GM23248 (cell line): ENCODE measurements around the gene SEC14L5. TPM values are rescaled to one million over a fixed set of nuclear protein-coding genes. Genes with fewer than 3 reads are reported as not detected.

Experiments
- DNase-seq: peaks from one replicate; pipeline ENCODE4 v3.0.0-alpha.2; 2015
- H2AFZ ChIP-seq: fragments of 200-600 bp; sonication (generic); 2 replicates; pipeline ENCODE4 v1.6.1; 2016; ENCODE audit warnings: antibody characterized with exemption
- H3F3A ChIP-seq: fragments of 200-600 bp; sonication (generic); 2 replicates; pipeline ENCODE4 v1.6.1; 2016; ENCODE audit warnings: mild to moderate bottlenecking, antibody characterized with exemption, mixed run types; ENCODE audit not compliant: insufficient read depth
- H3K27ac ChIP-seq: fragments of 200-600 bp; sonication (generic); 2 replicates; pipeline ENCODE4 v1.5.1; 2016; ENCODE audit warnings: mild to moderate bottlenecking
- H3K27me3 ChIP-seq: fragments of 200-600 bp; sonication (generic); replicated peaks from 2 replicates; pipeline ENCODE4 v1.6.1; 2016; ENCODE audit warnings: mild to moderate bottlenecking; ENCODE audit not compliant: insufficient read depth
- H3K36me3 ChIP-seq: fragments of 200-600 bp; sonication (generic); 2 replicates; pipeline ENCODE4 v1.6.1; 2016; ENCODE audit warnings: low read depth, mild to moderate bottlenecking
- H3K4me1 ChIP-seq: fragments of 200-600 bp; sonication (generic); 2 replicates; pipeline ENCODE4 v1.6.1; 2016; ENCODE audit warnings: mild to moderate bottlenecking; ENCODE audit not compliant: insufficient read depth
- H3K4me2 ChIP-seq: fragments of 200-600 bp; sonication (generic); one replicate; pipeline ENCODE4 v1.6.1; 2016; ENCODE audit warnings: mild to moderate bottlenecking; ENCODE audit not compliant: unreplicated experiment
- H3K4me3 ChIP-seq: fragments of 200-600 bp; sonication (generic); 2 replicates; pipeline ENCODE4 v1.5.1; 2016; ENCODE audit warnings: mild to moderate bottlenecking
- H3K79me2 ChIP-seq: fragments of 200-600 bp; sonication (generic); 2 replicates; pipeline ENCODE4 v1.6.1; 2016; ENCODE audit warnings: mild to moderate bottlenecking; ENCODE audit not compliant: insufficient read depth
- H3K9ac ChIP-seq: fragments of 200-600 bp; sonication (generic); 2 replicates; pipeline ENCODE4 v1.6.1; 2016; ENCODE audit warnings: mild to moderate bottlenecking
- H3K9me2 ChIP-seq: fragments of 200-600 bp; sonication (generic); 2 replicates; pipeline ENCODE4 v1.6.1; 2016; ENCODE audit warnings: mixed run types, mild to moderate bottlenecking, moderate library complexity; ENCODE audit not compliant: insufficient read depth
- H3K9me3 ChIP-seq: fragments of 200-600 bp; sonication (generic); one replicate; pipeline ENCODE4 v1.6.1; 2017; ENCODE audit warnings: low read depth
- H4K20me1 ChIP-seq: fragments of 200-600 bp; sonication (generic); 2 replicates; pipeline ENCODE4 v1.6.0; 2016; ENCODE audit not compliant: insufficient read depth
- EZH2 ChIP-seq: fragments of 200-600 bp; sonication (generic); IDR thresholded peaks from 2 replicates; pipeline ENCODE4 v1.6.1; 2018; ENCODE audit warnings: antibody characterized with exemption, mild to moderate bottlenecking; ENCODE audit not compliant: insufficient read depth, poor library complexity, severe bottlenecking
- EZH2phosphoT487 ChIP-seq: fragments of 200-600 bp; sonication (generic); IDR thresholded peaks from 2 replicates; pipeline ENCODE4 v1.6.1; 2018; ENCODE audit warnings: antibody characterized with exemption, moderate library complexity, mild to moderate bottlenecking, low read depth; ENCODE audit not compliant: insufficient read depth
- WGBS, 2 experiments: methylation state at CpG; one replicate each; pipeline ENCODE4 v1.1.6; 2015 to 2017; ENCODE audit warnings: low lambda C conversion rate in 2 of 2, low coverage in 1 of 2; ENCODE audit errors: missing lambda C conversion rate in 2 of 2; 5-methylcytosine and 5-hydroxymethylcytosine counted together
- in situ Hi-C: fragments of 300-500 bp; cut with MboI; formaldehyde crosslinking; loops from 2 replicates; pipeline ENCODE4 v1.15.0; 2020
- polyA plus RNA-seq: library from polyadenylated mRNA; unstranded; fragments of >200 nt; fragmentation: Nextera tagmentation; extraction: Ambion mirVana; gene quantifications from 2 replicates; pipeline ENCODE4 v1.2.1, GENCODE V29; 2016
- total RNA-seq: library from RNA; depleted of rRNA; stranded (reverse); fragments of >200 nt; shearing (Covaris generic); gene quantifications from 2 replicates; pipeline ENCODE4 v1.2.3, GENCODE V29; 2014

The SEC14L5 gene
- total and polyA plus RNA-seq, 2 experiments from 2014 or later: not detected

DNA sequence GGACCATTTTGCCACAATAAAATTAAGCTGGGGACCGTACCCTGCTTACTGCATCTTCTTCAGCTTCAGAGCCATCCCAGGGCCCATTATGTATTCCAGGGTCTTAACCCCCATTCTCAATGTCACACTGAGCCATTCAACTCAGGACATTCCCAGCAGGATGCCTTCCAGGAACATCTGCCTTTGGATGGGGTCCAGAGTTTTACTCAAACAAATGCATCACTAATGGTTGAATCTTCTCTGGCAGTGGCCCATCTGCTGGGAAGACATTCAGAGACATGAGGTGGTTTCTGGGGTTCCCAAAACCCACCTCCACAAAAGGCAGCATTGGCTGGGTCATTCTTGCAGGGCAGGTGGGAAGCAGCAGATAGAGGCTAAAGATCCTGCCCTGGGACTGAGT is 3.4 kb upstream of the SEC14L5 start:
- Histone ChIP-seq H3K4me2 (no peak overlapping the region), H3K36me3 (no peaks in the 10 kb centered on the region), H3F3A (0 out of 2 replicates have a peak, but pooled peaks cover 6% of the 10 kb centered on the region), H3K9ac (no peak overlapping the region), H2AFZ (no peak overlapping the region), H3K9me3 (no peaks in the 10 kb centered on the region), H3K27ac (no peak overlapping the region), H3K9me2 (no peaks in the 10 kb centered on the region), H3K4me3 (no peak overlapping the region), H3K4me1 (no peaks in the 10 kb centered on the region), H3K79me2 (no peaks in the 10 kb centered on the region), H4K20me1 (no peaks in the 10 kb centered on the region), H3K27me3 (no peaks in the 10 kb centered on the region)
- no peak for DNase-seq
- TF ChIP-seq EZH2phosphoT487 (no peak), EZH2 (no peak)
- 57 to 84% methylated on average over 1 of the region's 1 CpG for WGBS, 2 experiments
- in situ Hi-C loops: no loop called here

DNA sequence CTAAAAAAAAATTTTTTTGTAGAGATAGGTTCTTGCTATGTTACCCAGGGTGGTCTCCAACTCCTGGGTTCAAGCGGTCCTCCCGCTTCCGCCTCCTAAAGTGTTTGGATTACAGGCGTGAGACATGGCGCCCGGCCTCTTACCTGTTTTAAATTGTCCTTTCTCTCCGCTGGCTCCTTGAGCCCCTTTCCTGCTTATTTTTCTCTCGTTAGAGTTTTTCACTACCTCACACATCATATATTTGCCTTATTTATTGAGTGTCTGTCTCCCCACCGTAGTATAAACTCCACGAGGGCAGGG is 760 bp upstream of the SEC14L5 start:
- Histone ChIP-seq H3K27ac (no peak overlapping the region), H3K4me2 (peak overlapping the region; percentile 77), H3K9me3 (no peaks in the 10 kb centered on the region), H3K4me3 (peak overlapping the region; percentile 69), H3K36me3 (no peaks in the 10 kb centered on the region), H3K27me3 (no peaks in the 10 kb centered on the region), H3K9me2 (no peaks in the 10 kb centered on the region), H3K4me1 (no peaks in the 10 kb centered on the region), H2AFZ (peak overlapping the region; percentile 79), H3K9ac (no peak overlapping the region), H3F3A (0 out of 2 replicates have a peak, but pooled peaks cover 6% of the 10 kb centered on the region), H3K79me2 (no peaks in the 10 kb centered on the region), H4K20me1 (no peaks in the 10 kb centered on the region)
- TF ChIP-seq EZH2phosphoT487: no peak
- no peak for TF ChIP-seq EZH2
- DNase-seq: no peak
- in situ Hi-C loops: no loop called here
- WGBS, 2 experiments: 23 to 28% methylated on average over 10 of the region's 10 CpGs

DNA sequence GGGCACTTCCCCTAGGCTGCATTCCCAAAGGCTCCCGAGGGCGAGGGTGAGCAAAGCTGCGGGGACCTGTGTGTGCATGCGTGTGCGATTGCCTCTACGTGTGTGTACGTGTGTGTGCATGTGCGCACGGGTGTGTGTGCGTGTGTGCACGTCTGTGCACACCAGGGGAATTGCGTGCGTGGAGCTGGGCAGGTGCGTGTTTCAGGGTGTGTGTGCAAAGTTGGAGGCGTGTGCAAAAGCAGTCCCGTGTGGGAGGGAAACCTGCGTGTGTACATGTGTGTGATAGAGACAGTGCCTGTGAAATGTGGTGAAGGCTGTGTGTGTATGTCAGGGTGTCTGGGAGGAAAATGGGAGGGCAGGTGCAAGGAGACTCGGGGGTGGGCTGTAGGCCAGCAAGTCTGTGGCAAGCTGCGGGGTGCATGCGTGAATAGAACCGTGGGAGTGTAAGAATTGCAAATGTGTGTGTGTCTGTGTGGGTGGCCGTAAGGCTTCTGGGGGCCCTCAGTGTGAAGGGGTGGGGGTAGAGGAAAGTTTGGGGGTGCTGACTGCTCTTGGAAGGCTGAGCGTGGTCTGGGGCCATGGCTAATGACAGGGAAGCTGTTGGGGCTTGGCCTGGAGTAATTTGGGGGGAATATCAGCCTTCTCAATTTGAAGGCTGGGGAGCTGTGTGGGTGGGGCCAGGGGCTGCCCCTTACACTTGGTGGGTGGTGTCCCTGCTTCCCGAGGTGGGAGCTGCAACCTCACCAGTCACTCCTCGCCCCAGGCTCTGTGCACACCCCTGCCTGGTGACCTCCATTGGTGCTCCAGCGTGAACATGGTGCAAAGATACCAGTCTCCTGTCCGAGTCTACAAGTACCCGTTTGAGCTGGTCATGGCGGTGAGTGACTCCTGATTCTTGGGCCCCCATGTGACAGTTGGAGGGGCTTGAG is 644 bp downstream of the SEC14L5 start:
- 0 out of 2 replicates have a peak, but pooled peaks cover 6% of the 10 kb centered on the region for H3F3A ChIP-seq
- no peak overlapping the region for H3K9ac ChIP-seq
- WGBS, 2 experiments: 37 to 42% methylated on average over 28 to 29 of the region's 29 CpGs
- no peaks in the 10 kb centered on the region for H3K4me1 ChIP-seq
- peak overlapping the region; percentile 64 for H3K4me2 ChIP-seq
- no peaks in the 10 kb centered on the region for H3K79me2 ChIP-seq
- H2AFZ ChIP-seq: no peak overlapping the region
- H3K27ac ChIP-seq: no peak overlapping the region
- no peak for DNase-seq
- no peaks in the 10 kb centered on the region for H3K27me3 ChIP-seq
- TF ChIP-seq EZH2phosphoT487 (no peak), EZH2 (no peak)
- H3K4me3 ChIP-seq: peak overlapping the region; percentile 62
- H3K9me3 ChIP-seq: no peaks in the 10 kb centered on the region
- no peaks in the 10 kb centered on the region for H4K20me1 ChIP-seq
- in situ Hi-C loops: no loop called here
- no peaks in the 10 kb centered on the region for H3K9me2 ChIP-seq
- H3K36me3 ChIP-seq: no peaks in the 10 kb centered on the region

DNA sequence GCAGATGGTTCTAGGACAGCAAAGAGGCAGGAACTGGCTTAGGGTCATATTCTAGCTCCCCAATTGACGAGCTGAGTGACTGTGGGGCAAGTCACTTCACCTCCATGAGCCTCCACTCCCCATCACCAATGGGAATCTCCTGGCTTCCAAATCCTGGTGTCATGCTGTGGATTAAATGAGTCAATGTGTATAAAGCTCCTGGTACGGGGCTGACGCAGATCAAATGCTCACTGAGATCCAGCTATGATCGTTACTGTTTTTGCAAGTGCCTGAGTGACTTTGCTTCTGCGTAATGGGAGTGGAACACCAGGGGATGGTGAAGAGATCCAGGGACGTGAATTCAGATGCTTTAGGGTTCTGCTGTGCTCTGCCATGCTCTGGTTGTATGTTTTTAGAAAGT is 2.4 kb downstream of the SEC14L5 start:
- no peaks in the 10 kb centered on the region for H4K20me1 ChIP-seq
- H3K4me2 ChIP-seq: no peak overlapping the region
- no peak overlapping the region for H2AFZ ChIP-seq
- H3K79me2 ChIP-seq: no peaks in the 10 kb centered on the region
- in situ Hi-C loops: no loop called here
- H3K9me3 ChIP-seq: no peaks in the 10 kb centered on the region
- H3K4me1 ChIP-seq: no peaks in the 10 kb centered on the region
- no peak overlapping the region for H3K9ac ChIP-seq
- H3K4me3 ChIP-seq: no peak overlapping the region
- H3K36me3 ChIP-seq: no peaks in the 10 kb centered on the region
- 56 to 61% methylated on average over 6 of the region's 6 CpGs for WGBS, 2 experiments
- no peaks in the 10 kb centered on the region for H3K27me3 ChIP-seq
- H3F3A ChIP-seq: 0 out of 2 replicates have a peak, but pooled peaks cover 6% of the 10 kb centered on the region
- TF ChIP-seq EZH2phosphoT487 (no peak), EZH2 (no peak)
- no peak overlapping the region for H3K27ac ChIP-seq
- DNase-seq: no peak
- H3K9me2 ChIP-seq: no peaks in the 10 kb centered on the region
